Measurements from ENCODE around the gene ULK4.

Gene ULK4

DNA sequence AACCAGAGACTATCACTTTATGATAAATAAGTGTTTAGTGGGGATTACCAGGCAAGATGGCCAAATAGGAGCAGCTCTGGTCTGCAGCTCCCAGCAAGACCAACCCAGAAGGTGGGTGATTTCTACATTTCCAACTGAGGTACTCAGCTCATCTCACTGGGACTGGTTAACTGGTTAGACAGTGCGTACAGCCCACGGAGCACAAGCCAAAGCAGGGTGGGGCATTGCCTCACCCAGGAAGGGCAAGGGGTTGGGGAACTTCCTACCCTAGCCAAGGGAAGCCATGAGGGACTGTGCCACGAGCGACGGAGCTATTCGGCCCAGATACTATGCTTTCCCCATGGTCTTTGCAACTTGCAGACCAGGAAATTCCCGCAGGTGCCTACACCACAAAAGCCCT, 591.6 kb downstream of the ULK4 start:
- no peak for DNase-seq (ENCODE audit: low read depth in 2 of 2, low spot score in 1 of 2)

- no peak for DNase-seq (ENCODE audit: low read depth in 2 of 2, low spot score in 1 of 2)
Measured at GRCh38 chr3:41369838-41370237, 592.1 kb downstream of the ULK4 start.

GRCh38 chr3:41365973-41366372, 595.9 kb downstream of the ULK4 start:
- DNase-seq (ENCODE audit: low read depth in 2 of 2, low spot score in 1 of 2), result no peak

DNA sequence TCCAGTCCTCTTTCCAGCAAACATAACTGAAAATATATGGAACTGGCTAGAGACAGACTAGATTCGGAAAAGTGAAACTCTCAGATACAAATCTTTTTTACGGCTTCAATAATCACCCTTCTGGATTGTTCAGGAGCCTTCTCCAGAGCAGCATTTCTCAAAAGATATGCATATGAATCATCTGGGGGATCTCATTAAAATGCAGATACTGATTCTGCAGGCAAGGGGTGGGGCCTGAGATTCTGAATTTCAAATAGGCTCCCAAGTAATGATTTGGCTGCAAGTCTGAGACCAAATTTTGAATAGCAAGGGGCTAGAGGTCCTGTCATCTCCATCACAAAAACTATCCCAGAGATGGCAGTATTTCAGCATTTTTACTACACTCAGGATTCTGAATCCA, 597.2 kb downstream of the ULK4 start:
- DNase-seq (ENCODE audit: low read depth in 2 of 2, low spot score in 1 of 2), result no peak

DNA sequence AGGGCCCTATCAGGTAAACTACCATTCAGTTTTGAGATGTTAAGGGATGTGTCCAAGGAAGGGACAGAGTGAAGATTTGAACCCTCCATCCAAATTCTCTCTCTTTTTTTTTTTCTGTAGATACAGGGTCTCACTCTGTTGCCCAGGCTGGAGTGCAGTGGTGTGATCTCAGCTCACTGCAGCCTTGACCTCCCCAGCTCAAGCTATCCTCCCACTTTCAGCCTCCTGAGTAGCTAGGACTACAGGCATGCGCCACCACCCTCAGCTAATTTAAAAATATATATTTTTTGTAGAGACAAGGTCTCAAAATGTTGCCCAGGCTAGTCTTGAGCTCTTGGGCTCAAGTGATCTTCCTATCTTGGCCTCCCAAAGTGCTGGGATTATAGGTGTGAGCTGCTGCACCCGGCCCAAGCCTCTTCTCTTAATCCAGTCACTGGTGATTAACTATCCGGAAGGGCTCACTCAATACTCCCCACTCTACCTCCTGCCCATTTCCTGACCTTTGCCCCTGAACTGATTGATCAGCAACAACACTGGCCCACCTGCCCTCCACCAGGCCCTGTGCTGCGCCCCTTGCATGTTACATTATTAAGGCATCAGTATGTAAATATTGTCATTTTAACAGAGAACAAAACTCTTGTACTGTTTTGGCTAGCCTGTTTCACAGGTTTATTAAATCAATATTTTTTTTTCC, 597.9 kb downstream of the ULK4 start:
- no peak for DNase-seq (ENCODE audit: low read depth in 2 of 2, low spot score in 1 of 2)

GRCh38 chr3:41362638-41363559, 599.0 kb downstream of the ULK4 start:
- no peak for DNase-seq (ENCODE audit: low read depth in 2 of 2, low spot score in 1 of 2)

DNA sequence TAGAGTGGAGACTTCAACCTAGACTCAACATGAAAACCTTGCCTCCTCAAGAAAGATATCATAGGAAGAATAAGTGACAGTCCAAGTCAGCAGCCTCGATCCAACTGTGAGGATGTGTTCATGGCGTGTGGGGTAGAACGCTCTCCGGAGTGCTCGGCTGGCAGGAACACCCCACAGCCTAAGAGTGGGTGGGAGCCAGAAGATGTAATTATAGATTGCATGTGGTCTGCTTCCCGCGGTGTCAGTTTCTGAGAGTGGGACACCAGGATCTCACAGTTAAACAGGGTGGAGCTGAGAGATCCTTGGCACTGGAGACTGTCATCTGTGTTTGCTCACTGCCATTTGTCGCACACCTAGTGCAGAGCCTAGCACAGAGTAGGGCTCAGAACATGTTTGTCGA, 604.6 kb downstream of the ULK4 start:
- no peak for DNase-seq (ENCODE audit: low read depth in 2 of 2, low spot score in 1 of 2)

GRCh38 chr3:41356775-41357174, 605.1 kb downstream of the ULK4 start:
- DNase-seq (ENCODE audit: low read depth in 2 of 2, low spot score in 1 of 2), result no peak

DNA sequence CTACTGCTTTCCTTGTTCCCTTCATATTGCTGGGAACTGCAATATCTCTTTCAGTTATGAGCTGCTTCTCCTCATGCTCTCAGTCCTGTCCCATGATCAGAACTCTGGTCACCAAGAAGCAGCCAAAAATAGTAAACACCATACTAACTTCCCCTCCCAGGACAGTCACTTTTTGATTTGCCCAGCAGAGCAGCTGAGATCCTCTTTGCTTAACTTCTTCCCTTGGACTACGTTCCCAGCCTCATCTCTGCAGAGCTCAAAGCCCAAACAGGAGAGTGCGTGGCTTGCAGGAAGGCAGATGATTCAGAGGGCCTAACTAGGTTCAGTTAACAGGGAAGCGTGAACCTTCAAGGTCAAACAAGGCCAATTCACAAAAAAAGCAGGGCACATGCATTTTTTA, 609.4 kb downstream of the ULK4 start:
- DNase-seq (ENCODE audit: low read depth in 2 of 2, low spot score in 1 of 2), result no peak

DNA sequence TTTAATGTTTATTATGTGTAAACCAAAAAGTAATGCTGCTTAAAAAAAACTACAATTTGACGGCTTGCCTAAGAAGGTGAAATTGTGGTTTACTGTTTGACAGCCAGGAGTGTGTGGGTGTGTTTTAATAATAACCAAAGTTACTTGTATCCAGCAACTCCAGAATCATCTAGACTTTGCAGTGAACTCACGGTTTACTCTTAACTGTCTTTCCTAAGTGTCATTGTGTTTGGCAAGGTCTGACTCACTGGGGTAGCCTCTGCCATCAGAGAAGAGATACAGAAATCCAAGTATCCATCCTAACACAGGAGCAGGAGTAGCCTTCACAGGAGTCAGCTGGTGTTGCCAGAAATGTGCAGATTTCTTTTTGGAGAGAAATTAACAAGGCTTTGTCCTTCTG, 611.5 kb downstream of the ULK4 start:
- DNase-seq (ENCODE audit: low read depth in 2 of 2, low spot score in 1 of 2), result no peak

DNA sequence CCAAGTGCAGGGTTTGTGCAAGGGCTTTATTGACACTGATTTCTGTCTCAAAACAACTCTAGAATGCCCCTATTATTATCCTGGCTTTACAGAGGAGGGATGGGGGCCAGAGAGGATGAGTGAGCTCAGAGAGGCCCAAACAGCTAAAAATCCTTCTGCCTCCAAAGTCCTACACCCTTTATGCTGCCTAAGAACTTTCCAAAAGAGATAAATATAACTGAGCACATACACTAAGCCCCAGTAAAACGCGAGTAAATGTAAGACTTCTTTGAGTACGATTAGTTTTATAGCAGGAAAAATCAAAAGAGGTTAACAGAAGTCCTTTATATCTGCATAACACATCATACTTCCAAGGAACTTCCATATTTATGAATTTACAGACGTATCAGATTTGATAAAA, 613.5 kb downstream of the ULK4 start:
- DNase-seq (ENCODE audit: low read depth in 2 of 2, low spot score in 1 of 2), result no peak

GRCh38 chr3:41346698-41347270, 615.1 kb downstream of the ULK4 start:
- no peak for DNase-seq (ENCODE audit: low read depth in 2 of 2, low spot score in 1 of 2)

DNA sequence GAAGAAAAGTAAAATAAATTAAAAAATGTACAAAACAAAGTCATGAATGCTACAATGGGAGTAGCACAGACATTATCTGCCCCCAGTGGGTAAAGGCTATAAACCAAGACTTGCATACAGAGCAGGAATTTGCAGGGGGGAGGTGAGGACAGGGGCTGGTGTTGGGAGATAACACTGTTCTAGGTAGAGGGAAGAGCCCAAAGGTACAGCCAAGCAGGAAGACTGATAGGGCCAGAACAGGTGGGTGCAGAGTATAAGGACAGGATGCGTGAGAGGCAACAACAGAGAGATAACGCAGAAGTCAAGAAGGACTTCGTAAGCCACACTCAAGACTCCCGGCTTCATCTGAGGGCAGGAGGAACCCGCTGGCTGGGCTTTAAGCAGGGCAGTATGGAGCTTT, 616.1 kb downstream of the ULK4 start:
- no peak for DNase-seq (ENCODE audit: low read depth in 2 of 2, low spot score in 1 of 2)

DNA sequence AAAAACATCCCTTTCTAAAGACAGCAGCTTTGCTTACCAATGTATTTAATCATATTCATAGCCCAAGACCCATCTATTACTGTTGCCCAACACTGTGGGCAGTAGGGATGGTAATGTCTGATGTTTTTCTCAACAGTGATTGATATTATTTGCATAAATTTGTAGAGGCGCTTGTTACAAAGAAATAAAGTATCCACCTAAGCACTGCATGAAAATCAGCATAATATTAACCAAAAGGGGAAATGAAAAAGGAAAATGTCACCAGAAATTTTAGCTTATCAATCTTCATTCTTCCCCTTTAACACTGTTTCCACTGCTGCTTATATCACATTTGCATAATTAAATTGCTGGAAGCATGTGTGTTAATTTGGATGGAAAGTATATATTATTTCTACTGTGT, 622.1 kb downstream of the ULK4 start:
- DNase-seq (ENCODE audit: low read depth in 2 of 2, low spot score in 1 of 2), result no peak

DNA sequence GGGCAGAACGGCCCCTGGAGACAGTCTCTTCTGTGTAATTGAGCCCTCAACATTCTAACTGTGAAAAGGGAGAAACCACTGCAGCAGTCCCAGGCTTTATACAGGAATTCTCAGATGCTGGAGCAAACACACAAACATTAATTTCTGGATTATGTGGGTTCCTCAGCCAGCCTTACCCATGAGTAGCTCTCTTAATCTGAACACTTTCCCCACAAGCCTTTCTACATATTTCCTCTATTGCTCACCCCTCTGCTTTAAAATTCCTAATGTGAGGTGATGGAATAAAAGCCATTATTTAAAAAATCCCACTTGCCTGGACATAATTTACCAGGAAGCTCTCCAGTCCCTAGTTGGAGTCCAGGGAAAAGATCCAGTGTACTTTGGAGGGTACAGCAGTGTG, 623.6 kb downstream of the ULK4 start:
- no peak for DNase-seq (ENCODE audit: low read depth in 2 of 2, low spot score in 1 of 2)

DNA sequence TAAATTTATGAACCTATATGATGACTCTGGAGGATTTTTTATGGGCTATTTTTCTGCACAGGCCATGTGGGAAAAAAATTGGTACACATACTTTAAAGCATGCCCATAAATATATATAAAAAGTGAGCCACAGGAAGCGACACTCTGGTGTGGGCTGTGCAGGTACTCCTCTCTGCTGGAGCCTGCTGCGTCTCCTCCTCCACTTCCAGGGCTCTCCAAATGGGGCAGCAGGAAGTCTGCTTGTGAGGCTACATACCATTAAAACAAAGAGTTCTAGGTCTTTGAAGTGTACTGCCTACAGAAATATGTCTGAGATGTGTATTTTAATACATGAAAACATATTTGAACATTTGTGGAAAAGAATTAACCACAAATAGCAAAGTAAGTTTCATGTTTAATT, 627.5 kb downstream of the ULK4 start:
- DNase-seq (ENCODE audit: low read depth in 2 of 2, low spot score in 1 of 2), result no peak

DNA sequence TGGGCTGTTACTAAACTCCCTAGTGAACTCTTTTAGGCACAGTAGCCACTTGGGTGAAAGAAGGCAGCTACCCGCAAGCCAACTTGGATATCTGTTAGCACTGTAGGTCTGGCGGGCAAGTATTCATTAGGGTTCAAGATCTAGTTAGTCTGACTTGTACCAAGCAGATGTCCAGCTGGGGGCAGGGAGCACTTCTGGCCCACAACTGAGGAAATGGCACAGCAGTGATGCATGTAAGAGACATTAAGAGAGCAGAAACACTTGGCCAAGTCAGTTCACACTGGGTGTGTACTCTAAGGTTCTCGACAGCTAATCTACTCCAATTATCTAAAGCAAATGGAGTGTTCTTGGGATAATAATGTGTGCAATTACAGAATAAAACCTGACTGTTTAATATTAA, 630.9 kb downstream of the ULK4 start:
- DNase-seq (ENCODE audit: low read depth in 2 of 2, low spot score in 1 of 2), result no peak

DNA sequence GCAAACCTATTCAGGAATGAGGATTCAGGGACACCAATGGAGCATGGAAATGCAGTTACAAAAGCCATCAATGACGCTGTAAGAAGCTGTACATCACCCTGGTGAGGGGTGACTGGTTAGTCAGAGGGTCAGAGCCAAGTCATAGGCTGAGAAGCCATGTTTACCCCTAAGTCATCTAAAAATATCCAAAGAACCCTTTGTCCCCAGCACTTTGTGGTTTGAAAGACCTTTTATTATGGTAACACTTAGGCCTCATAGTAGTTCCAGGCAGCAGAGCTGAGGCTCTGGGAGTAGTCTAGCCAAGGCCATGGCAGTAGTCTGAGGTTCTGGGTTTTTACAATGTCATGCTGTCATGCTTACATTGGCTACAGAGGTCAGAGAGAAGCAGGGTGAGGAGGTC, 631.4 kb downstream of the ULK4 start:
- DNase-seq (ENCODE audit: low read depth in 2 of 2, low spot score in 1 of 2), result no peak

DNA sequence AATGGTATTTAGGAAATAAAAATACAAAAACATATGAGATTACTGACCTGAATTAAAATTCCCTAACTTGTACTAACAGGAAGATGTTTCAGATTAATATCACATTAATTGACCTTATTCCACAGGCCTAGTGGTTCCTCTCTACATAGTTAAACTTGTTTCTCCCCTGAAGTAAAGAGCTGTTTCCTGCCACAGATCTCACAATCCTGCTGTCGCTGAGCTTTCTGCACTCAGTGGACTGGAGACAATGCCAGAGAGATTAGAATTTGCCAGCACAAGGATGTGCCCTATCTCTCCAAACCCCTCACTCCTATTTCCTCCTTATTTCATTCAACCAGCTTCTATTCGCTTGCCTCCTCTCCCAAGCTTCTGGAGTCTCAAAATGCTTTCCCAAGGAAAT, 632.0 kb downstream of the ULK4 start:
- DNase-seq (ENCODE audit: low read depth in 2 of 2, low spot score in 1 of 2), result no peak

DNA sequence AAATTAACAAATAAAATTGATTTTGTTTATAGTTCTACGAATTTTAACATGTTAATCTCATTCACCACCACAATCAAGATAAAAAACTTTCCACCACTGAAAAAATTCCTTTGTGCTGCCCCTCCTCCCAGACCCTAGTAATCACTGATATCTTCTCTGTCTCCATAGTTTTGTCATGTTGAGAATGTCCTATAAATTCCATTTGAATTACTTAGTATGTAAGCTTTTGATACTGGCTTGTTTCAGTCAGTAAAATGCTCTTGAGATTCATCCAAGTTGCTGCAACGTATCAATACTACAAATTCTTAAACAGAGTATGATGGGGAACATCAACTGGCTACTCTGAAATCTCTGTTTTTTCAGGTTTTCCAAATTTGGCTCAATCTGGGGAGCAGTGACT, 633.0 kb downstream of the ULK4 start:
- DNase-seq (ENCODE audit: low read depth in 2 of 2, low spot score in 1 of 2), result no peak

GRCh38 chr3:41327718-41328117, 634.2 kb downstream of the ULK4 start:
- no peak for DNase-seq (ENCODE audit: low read depth in 2 of 2, low spot score in 1 of 2)

GRCh38 chr3:41324156-41324475, 637.8 kb downstream of the ULK4 start:
- DNase-seq (ENCODE audit: low read depth in 2 of 2, low spot score in 1 of 2), result no peak

Measured in stimulated activated CD8-positive, alpha-beta memory T cell treated with anti-CD3 and anti-CD28 coated beads, Interleukin-4, amount 100 ng/mL, for 4 hours (primary cell).